Measurements from ENCODE around the gene SEMA3D.

- no peak for TF ChIP-seq POLR2AphosphoS5 (IDR thresholded peaks at IDR 0.05; ENCODE audit: low read depth, low read length)
- no peak for TF ChIP-seq POLR2A (IDR thresholded peaks at IDR 0.05; ENCODE audit: low read depth, low read length)
- no peak for TF ChIP-seq TAF1 (IDR thresholded peaks at IDR 0.05; ENCODE audit: borderline replicate concordance, low read depth, low read length)
Observed at GRCh38 chr7:85091565-85091928, 95.3 kb downstream of the SEMA3D start.
